AG04449 (cell line): Measurements from ENCODE around the gene LSP1.
A peak's percentile ranks its signal among the peaks of the same experiment; 100 is the strongest.

Experiments used
- CTCF ChIA-PET: fragments of 350-600 bp; formaldehyde crosslinking; extraction: SDS; loops from one replicate; lab custom pipeline; 2021; ENCODE audit warnings: antibody characterized with exemption; lab: Yijun Ruan, JAX
- POLR2A ChIA-PET: fragments of 400-600, 350-600 bp; formaldehyde crosslinking; extraction: SDS; loops from one replicate; lab custom pipeline; 2020; ENCODE audit warnings: antibody characterized with exemption, inconsistent platforms; lab: Yijun Ruan, JAX
- DNase-seq: peaks from one replicate; pipeline ENCODE4 v3.0.0-alpha.2; 2010; ENCODE audit warnings: low read depth, low spot score
- H3K4me3 ChIP-seq: 2 replicates; pipeline ENCODE4 v1.5.1; 2011; ENCODE audit warnings: low read depth, mild to moderate bottlenecking, control low read depth, low read length
- CTCF ChIP-seq: IDR thresholded peaks from one replicate; pipeline ENCODE4 v1.5.1; 2011; ENCODE audit warnings: mild to moderate bottlenecking, moderate library complexity, low read length, control low read depth, inconsistent platforms; ENCODE audit not compliant: insufficient read depth; ENCODE audit errors: missing control alignments

LSP1 gene

DNA sequence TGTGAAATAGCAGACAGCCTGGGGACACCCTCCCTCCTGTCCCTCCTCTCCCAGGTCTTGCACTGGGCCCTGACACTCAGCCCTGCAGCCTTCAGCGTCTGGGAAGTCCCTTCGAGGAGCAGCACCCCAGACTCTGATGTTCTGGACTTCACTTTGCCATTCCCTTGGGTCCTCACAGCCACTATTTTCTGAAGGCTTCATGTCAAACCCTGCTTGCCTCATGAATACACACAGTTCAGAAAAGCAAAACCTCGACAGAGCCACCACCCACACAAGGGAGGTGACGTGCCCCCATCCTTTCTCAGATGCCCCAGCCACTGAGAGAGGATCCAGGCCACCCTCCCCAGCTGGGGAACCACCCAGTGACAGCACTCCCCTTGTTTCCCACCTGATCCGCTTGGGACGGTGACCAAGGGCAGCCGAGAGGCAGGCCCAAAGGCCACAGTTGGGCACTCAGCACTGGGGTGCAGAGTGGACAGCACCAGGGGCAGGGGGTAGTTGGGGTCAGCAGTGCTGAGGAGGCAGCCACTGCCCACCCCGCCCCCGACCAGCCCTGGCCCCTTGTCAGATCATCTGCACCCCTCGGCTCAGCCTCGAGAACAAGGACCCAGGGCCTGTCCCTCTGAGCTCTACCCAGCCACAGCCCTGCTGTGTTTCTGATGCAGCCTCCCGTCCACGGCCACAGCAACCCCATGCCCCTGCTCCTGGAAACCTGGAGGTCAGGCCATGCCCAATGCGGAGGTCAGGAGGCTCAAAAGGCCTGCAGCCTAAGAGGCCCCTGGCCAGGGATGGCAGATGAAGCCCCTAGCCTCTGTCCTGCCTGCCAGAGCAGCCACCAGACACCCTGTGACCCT, 63.5 kb downstream of the LSP1 start:
- H3K4me3 ChIP-seq = no peak overlapping the region
- DNase-seq = no peak
- ChIA-PET CTCF (interaction anchor here (0.7 to 1.6 kb wide), 2 partner anchors 32 to 35 kb away, joined by 5 to 6 read pairs; no protein-coding TSS in a partner anchor), POLR2A (no interaction called here)
- no peak for TF ChIP-seq CTCF

- no peak for DNase-seq
- TF ChIP-seq CTCF = no peak
- POLR2A ChIA-PET = no interaction called here
- no peak overlapping the region for H3K4me3 ChIP-seq
- CTCF ChIA-PET = interaction anchor here (0.7 to 1.6 kb wide), 3 partner anchors 33 to 226 kb away, joined by 3 to 6 read pairs (median 5); no protein-coding TSS in a partner anchor
Measured at GRCh38 chr11:1916986-1917522, 64.2 kb downstream of the LSP1 start.

- CTCF ChIA-PET = interaction anchor here (1.3 to 1.6 kb wide), 2 partner anchors 34 to 227 kb away, joined by 3 to 5 read pairs; no protein-coding TSS in a partner anchor
- POLR2A ChIA-PET = no interaction called here
- no peak overlapping the region for H3K4me3 ChIP-seq
- DNase-seq = no peak
- TF ChIP-seq CTCF = peak; percentile 16
Measured at GRCh38 chr11:1917523-1918435, 64.9 kb downstream of the LSP1 start.

DNA sequence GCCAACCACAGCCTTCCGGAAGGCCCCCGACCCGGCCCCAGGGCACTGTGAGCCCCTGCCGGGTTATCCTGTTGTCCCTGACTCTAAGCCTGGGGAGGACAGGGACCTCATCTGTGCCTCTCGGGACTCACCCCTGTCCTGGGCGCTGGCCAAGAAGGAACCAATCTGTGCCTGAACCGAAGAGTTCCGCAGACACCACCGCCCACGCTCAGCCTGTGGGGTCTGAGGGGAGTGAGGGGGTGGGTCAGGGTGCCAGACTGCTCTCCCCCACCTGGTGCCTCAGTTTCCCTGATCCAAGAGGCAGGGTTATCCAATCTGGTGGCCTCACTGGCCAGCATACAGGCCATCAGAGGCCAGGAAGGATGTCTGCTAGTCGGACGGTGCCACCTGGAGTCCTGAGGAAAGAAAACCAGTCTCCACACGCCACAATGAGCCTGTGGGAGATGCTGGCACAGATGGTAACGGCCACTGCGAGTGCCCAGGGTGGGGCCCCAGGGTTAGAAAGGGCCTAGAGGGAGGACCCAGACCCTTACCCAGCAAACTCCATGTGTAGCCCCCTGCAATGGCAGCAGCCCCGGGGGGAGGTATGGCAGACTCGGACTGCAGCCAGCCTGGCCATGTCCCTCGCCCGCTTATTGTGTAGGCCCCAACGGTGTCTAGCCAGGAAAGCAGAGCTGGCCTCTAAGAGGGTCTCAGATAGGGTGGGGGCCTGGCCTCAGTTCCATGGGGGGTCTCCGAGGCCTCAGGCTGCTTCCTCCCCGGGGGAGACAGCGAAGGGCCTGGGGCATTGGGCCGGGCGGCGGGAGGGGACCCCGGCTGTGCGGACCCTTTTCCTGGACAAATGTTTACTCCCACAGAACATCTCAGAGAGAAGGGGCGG, 65.8 kb downstream of the LSP1 start:
- ChIA-PET POLR2A (no interaction called here), CTCF (interaction anchor here (1.0 to 5.0 kb wide), 3 partner anchors 37 to 228 kb away, joined by 3 to 27 read pairs (median 3); no protein-coding TSS in a partner anchor)
- H3K4me3 ChIP-seq = no peak overlapping the region
- no peak for TF ChIP-seq CTCF
- DNase-seq = no peak

- no peak within 1 kb of the TSS for H3K4me3 ChIP-seq
- POLR2A ChIA-PET = no interaction called here
- DNase-seq = no peak
- CTCF ChIA-PET = interaction anchor here (1.0 to 5.0 kb wide), 2 partner anchors 38 to 227 kb away, joined by 3 to 27 read pairs; no protein-coding TSS in a partner anchor
- no peak for TF ChIP-seq CTCF
Measured at GRCh38 chr11:1919391-1920127, 66.7 kb downstream of the LSP1 start, which contains the start of gene TNNT3. TNNT3 (plus strand) TSS chr11:1919703; CDS start chr11:1922875, 3,172 bp downstream.
